Fibroblast of villous mesenchyme (primary cell): ENCODE measurements around the gene VAV1. TPM values are rescaled to one million over a fixed set of nuclear protein-coding genes. Genes with fewer than 3 reads are reported as not detected.

Experiments used
- DNase-seq: peaks from one replicate; pipeline ENCODE4 v3.0.0-alpha.2; 2010; ENCODE audit warnings: low read depth
- H3K4me3 ChIP-seq: 2 replicates; pipeline ENCODE4 v1.5.1; 2011; ENCODE audit warnings: low read depth, mild to moderate bottlenecking, low read length
- CTCF ChIP-seq: IDR thresholded peaks from 2 replicates; pipeline ENCODE4 v1.5.1; 2012; ENCODE audit warnings: low read depth, mild to moderate bottlenecking, low read length; ENCODE audit not compliant: insufficient read depth
- total RNA-seq: library from RNA; depleted of rRNA; stranded (reverse); fragments of >200 nt; gene quantifications from 2 replicates; pipeline ENCODE4 v1.2.3, GENCODE V29; 2012

The VAV1 gene
- total RNA-seq, 1 donor, result not detected

GRCh38 chr19:6801485-6802086 lies 29.1 kb downstream of the VAV1 start:
- peak overlapping the region; percentile 18 for H3K4me3 ChIP-seq
- no peak for TF ChIP-seq CTCF
- DNase-seq, result no peak

GRCh38 chr19:6802336-6803035 lies 30.0 kb downstream of the VAV1 start:
- H3K4me3 ChIP-seq, result no peak overlapping the region
- TF ChIP-seq CTCF, result no peak
- no peak for DNase-seq

- no peak for TF ChIP-seq CTCF
- H3K4me3 ChIP-seq, result no peak overlapping the region
- DNase-seq, result no peak
These were observed 30.5 kb downstream of the VAV1 start for GRCh38 chr19:6803036-6803404.

GRCh38 chr19:6806488-6806887 lies 34.0 kb downstream of the VAV1 start:
- no peak overlapping the region for H3K4me3 ChIP-seq
- no peak for TF ChIP-seq CTCF
- DNase-seq, result no peak

- no peak for DNase-seq
- H3K4me3 ChIP-seq, result no peak overlapping the region
- TF ChIP-seq CTCF, result no peak
These were observed 34.8 kb downstream of the VAV1 start for GRCh38 chr19:6807291-6807690.

- no peak for TF ChIP-seq CTCF
- no peak overlapping the region for H3K4me3 ChIP-seq
- DNase-seq, result no peak
These were observed 36.0 kb downstream of the VAV1 start for GRCh38 chr19:6808494-6808893.
